Measurements from ENCODE around the gene DAB2.

DNA sequence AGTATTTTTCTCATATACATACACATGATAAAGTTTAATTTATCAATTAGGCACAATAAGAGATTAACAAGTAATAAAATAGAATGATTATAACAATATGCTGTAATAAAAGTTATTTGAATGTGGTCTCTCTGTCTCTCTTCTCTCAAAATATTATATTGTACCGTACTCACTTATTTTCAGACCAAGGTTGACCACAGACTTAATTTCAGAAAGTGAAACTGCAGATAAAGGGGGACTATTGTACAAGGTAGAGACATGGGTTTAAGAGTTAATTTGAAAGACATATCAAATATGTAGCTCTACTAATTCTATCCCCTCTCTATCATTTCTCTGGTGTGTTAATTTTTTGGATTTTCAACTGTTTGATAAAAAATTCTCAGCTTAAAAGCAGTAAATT is 40.5 kb downstream of the DAB2 start:
- TF ChIP-seq, protein P1, sequence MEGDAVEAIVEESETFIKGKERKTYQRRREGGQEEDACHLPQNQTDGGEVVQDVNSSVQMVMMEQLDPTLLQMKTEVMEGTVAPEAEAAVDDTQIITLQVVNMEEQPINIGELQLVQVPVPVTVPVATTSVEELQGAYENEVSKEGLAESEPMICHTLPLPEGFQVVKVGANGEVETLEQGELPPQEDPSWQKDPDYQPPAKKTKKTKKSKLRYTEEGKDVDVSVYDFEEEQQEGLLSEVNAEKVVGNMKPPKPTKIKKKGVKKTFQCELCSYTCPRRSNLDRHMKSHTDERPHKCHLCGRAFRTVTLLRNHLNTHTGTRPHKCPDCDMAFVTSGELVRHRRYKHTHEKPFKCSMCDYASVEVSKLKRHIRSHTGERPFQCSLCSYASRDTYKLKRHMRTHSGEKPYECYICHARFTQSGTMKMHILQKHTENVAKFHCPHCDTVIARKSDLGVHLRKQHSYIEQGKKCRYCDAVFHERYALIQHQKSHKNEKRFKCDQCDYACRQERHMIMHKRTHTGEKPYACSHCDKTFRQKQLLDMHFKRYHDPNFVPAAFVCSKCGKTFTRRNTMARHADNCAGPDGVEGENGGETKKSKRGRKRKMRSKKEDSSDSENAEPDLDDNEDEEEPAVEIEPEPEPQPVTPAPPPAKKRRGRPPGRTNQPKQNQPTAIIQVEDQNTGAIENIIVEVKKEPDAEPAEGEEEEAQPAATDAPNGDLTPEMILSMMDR (IDR thresholded peaks at IDR 0.05): no peak
- TF ChIP-seq POLR2A (IDR thresholded peaks at IDR 0.05): no peak

Measured in Peyer's patch (tissue), 4 donors.